ENCODE data around the gene ICAM4.

DNA sequence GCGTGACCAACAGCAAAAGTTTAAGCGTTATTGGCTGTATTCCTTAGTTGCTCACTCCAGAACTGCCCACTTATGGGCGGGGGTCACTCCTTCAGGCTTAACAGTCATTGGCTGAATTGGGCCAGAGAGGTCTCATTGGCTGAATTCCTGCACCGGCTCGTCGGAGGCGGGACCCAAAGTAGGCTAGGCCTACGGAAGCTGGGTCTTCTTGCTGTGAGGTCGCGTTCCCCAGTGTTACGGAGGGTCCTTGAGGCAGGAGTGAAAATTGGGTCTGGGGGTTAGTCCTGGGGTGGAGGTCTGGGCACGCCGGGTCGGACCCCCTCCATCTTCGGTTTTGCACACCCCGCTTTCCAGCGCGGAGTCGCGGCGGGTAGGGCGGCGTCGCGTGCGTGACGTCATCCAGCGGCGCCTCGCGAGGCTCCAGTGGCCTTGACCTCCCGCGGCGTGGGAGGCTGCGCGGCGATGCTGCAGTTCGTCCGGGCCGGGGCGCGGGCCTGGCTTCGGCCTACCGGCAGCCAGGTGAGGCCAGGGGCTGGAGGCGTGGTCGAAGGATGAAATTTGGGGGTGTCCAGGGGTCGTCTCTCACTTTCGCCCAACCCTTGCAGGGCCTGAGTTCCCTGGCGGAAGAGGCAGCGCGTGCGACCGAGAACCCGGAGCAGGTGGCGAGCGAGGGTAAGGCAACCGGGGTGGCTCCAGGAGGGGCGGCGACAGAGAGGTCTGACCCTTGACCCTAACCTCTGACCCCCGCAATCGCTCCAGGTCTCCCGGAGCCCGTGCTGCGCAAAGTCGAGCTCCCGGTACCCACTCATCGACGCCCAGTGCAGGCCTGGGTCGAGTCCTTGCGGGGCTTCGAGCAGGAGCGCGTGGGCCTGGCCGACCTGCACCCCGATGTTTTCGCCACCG is 34.7 kb upstream of the ICAM4 start, which contains the start of gene MRPL4:
- TF ChIP-seq CTCF (IDR thresholded peaks at IDR 0.05): peak in 1 of 3 experiments; percentile 18
- TF ChIP-seq POLR2A (IDR thresholded peaks at IDR 0.05): peak in 1 of 2 donors; percentile 20
- peak; percentile 87 for TF ChIP-seq POLR2AphosphoS5 (IDR thresholded peaks at IDR 0.05; ENCODE audit: insufficient read depth in 1 of 2, low read depth in 1 of 2)

Data from vagina (tissue), 2 donors.